ENCODE measurements around the gene FAM20C. TPM values are rescaled to one million over a fixed set of nuclear protein-coding genes. Genes with fewer than 3 reads are reported as not detected.

FAM20C gene
- total RNA-seq, 1 experiment from 2014 or later = 87.9 TPM

DNA sequence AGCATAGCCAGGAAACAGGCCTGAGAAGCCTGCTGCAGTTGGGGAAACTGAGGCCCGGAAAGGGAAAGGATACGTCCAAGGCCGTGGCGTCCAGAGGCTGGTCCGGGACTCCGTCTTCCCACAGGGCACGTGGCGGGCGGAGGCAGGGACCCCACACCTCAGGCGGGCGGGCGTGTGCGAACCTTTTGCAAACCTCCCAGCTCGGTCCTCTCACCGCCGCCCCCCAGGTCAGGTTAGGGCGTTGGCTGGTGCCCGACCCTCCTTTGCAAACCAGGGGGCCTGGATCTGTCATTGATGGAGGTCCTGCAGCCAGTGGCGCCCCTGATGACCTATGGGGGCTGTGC is 19.3 kb downstream of the FAM20C start:
- intact Hi-C loops (cut with micrococcal nuclease) = no loop called here
- Histone ChIP-seq H3K79me2 (ENCODE audit: low read length) (peaks cover 8% of the 10 kb centered on the region; the same call in 1 of the 2 replicates), H3K27me3 (ENCODE audit: low read length) (no peaks in the 10 kb centered on the region), H3K9ac (ENCODE audit: low read length) (no peak overlapping the region), H3K4me2 (ENCODE audit: low read length) (no peak overlapping the region), H3K27ac (ENCODE audit: low read length) (no peak overlapping the region), H3K4me1 (ENCODE audit: insufficient read depth, low read length) (peaks cover 9% of the 10 kb centered on the region), H3F3A (ENCODE audit: low read length, unreplicated experiment) (no peaks in the 10 kb centered on the region), H4K20me1 (ENCODE audit: low read length) (no peaks in the 10 kb centered on the region), H3K36me3 (ENCODE audit: low read depth, low read length) (no peaks in the 10 kb centered on the region), H2AFZ (ENCODE audit: low read length) (no peak overlapping the region), H3K9me3 (ENCODE audit: low read length) (no peaks in the 10 kb centered on the region), H3K4me3 (ENCODE audit: low read length) (no peak overlapping the region), H3K9me2 (replicated peaks; ENCODE audit: low read length) (no peaks in the 10 kb centered on the region)
- CTCF ChIA-PET = no interaction called here
- ATAC-seq (no peak), DNase-seq (no peak)
- TF ChIP-seq CTCF (conservative IDR thresholded peaks at IDR 0.05; ENCODE audit: low read depth, low read length) (no peak), EZH2 (IDR thresholded peaks at IDR 0.05; ENCODE audit: low read length, unreplicated experiment) (no peak), EZH2phosphoT487 (IDR thresholded peaks at IDR 0.05; ENCODE audit: borderline replicate concordance, low read length) (no peak)
- no TSS peak for BruUV-seq (replicated peaks)
- POLR2A ChIA-PET (ENCODE audit: unreplicated experiment) = no interaction called here

DNA sequence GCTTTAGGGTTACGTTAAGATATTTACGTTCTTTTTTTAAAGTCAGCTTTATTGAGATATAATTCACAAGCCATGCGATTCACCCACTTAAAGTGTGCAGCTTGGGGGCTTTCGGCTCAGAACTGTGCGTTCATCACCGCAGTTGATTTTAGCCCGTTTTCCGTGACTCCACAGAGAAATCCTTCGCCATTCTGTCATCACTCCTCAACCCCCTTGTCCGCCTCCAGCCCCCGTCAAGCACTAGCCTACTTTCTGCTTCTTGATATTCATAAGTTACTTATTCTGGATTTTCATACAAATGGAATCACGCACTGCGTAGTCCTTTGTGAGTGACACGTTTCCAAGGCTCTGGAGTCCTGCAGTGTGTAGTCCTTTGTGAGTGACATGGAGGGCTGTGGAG is 20.4 kb downstream of the FAM20C start:
- POLR2A ChIA-PET (ENCODE audit: unreplicated experiment) = no interaction called here
- peaks cover 8% of the 10 kb centered on the region; the same call in 1 of the 2 replicates for H3K79me2 ChIP-seq (ENCODE audit: low read length)

More for the DNA sequence above, 20.4 kb downstream of the FAM20C start:
- Histone ChIP-seq H3K27me3 (ENCODE audit: low read length) (no peaks in the 10 kb centered on the region), H3K27ac (ENCODE audit: low read length) (no peak overlapping the region), H3K9me3 (ENCODE audit: low read length) (no peaks in the 10 kb centered on the region), H3K9ac (ENCODE audit: low read length) (no peak overlapping the region), H3K4me1 (ENCODE audit: insufficient read depth, low read length) (peaks cover 9% of the 10 kb centered on the region), H3K36me3 (ENCODE audit: low read depth, low read length) (no peaks in the 10 kb centered on the region), H3K4me2 (ENCODE audit: low read length) (no peak overlapping the region), H3K9me2 (replicated peaks; ENCODE audit: low read length) (no peaks in the 10 kb centered on the region), H3F3A (ENCODE audit: low read length, unreplicated experiment) (no peaks in the 10 kb centered on the region), H4K20me1 (ENCODE audit: low read length) (no peaks in the 10 kb centered on the region), H2AFZ (ENCODE audit: low read length) (no peak overlapping the region), H3K4me3 (ENCODE audit: low read length) (no peak overlapping the region)
- intact Hi-C loops (cut with micrococcal nuclease) = no loop called here
- CTCF ChIA-PET = no interaction called here
- ATAC-seq (no peak), DNase-seq (no peak)
- no TSS peak for BruUV-seq (replicated peaks)
- TF ChIP-seq EZH2phosphoT487 (IDR thresholded peaks at IDR 0.05; ENCODE audit: borderline replicate concordance, low read length) = no peak
- TF ChIP-seq CTCF (conservative IDR thresholded peaks at IDR 0.05; ENCODE audit: low read depth, low read length) = no peak
- TF ChIP-seq EZH2 (IDR thresholded peaks at IDR 0.05; ENCODE audit: low read length, unreplicated experiment) = no peak

Data from PC-3 (cell line).